HG02642 (cell line): Measurements from ENCODE around the gene PIK3C2A.
"Not testable (repeated sequence)": the region's sequence is repeated elsewhere in the genome, so short reads cannot be mapped to it uniquely, and the experiment has no call there.

Experiments
- ATAC-seq: cut with Tn5 transposase; IDR thresholded peaks from one replicate; pipeline ENCODE4 v1.9.1; 2021; ENCODE audit warnings: mild to moderate bottlenecking; ENCODE audit not compliant: unreplicated experiment, poor library complexity

Gene PIK3C2A

GRCh38 chr11:17207317-17208256, at the start of gene PIK3C2A:
TSS of gene PIK3C2A (minus strand) at chr11:17207986. CDS start at chr11:17169741, 38,245 bp downstream.
- ATAC-seq, result peak; percentile 98

- ATAC-seq, result no peak
These were observed 49.4 kb upstream of the PIK3C2A start for GRCh38 chr11:17257196-17257595.

- no peak for ATAC-seq
These were observed 48.7 kb upstream of the PIK3C2A start for GRCh38 chr11:17256512-17256911.

- ATAC-seq, result no peak
These were observed 44.9 kb upstream of the PIK3C2A start for GRCh38 chr11:17252704-17253103.

GRCh38 chr11:17250561-17251350, 43.0 kb upstream of the PIK3C2A start:
- no peak for ATAC-seq

- ATAC-seq, result peak; percentile 87
These were observed 36.3 kb upstream of the PIK3C2A start for GRCh38 chr11:17244046-17244445.

GRCh38 chr11:17242954-17243353, 35.2 kb upstream of the PIK3C2A start:
- not testable (repeated sequence) for ATAC-seq

- ATAC-seq, result no peak
These were observed 33.0 kb upstream of the PIK3C2A start for GRCh38 chr11:17240780-17241179.

- not testable (repeated sequence) for ATAC-seq
These were observed 32.1 kb upstream of the PIK3C2A start for GRCh38 chr11:17239927-17240326.

- no peak for ATAC-seq
These were observed 30.6 kb upstream of the PIK3C2A start for GRCh38 chr11:17238377-17238776.

- ATAC-seq, result no peak
These were observed 25.3 kb upstream of the PIK3C2A start for GRCh38 chr11:17233101-17233500.

GRCh38 chr11:17230867-17231851, 23.4 kb upstream of the PIK3C2A start:
- peak; percentile 93 for ATAC-seq

GRCh38 chr11:17229481-17230152, 21.8 kb upstream of the PIK3C2A start:
- ATAC-seq, result no peak

GRCh38 chr11:17228186-17228925, 20.6 kb upstream of the PIK3C2A start:
- not testable (repeated sequence) for ATAC-seq

- no peak for ATAC-seq
These were observed 16.9 kb upstream of the PIK3C2A start for GRCh38 chr11:17224727-17225126.

GRCh38 chr11:17221968-17222367, 14.2 kb upstream of the PIK3C2A start:
- ATAC-seq, result no peak

GRCh38 chr11:17219016-17219415, 11.2 kb upstream of the PIK3C2A start:
- no peak for ATAC-seq

- ATAC-seq, result no peak
These were observed 10.6 kb upstream of the PIK3C2A start for GRCh38 chr11:17218403-17218802.

GRCh38 chr11:17217401-17217800, 9.6 kb upstream of the PIK3C2A start:
- ATAC-seq, result no peak
